NCI-H2171 treated with DMSO at 0.1 percent for 48 hours (cell line): ENCODE measurements around the gene UCHL3.
"Not testable (repeated sequence)": the region's sequence is repeated elsewhere in the genome, so short reads cannot be mapped to it uniquely, and the experiment has no call there.

Experiments
- DNase-seq: peaks from one replicate; lab custom pipeline; 2025; lab: John Stamatoyannopoulos, UW

Gene UCHL3

GRCh38 chr13:75549262-75550158, at the start of gene UCHL3:
Gene UCHL3, plus strand, starts transcription at chr13:75549791. Its CDS starts 30 bp downstream, at chr13:75549821.
- peak; percentile 95 for DNase-seq

- peak; percentile 23 for DNase-seq
These were observed 44.3 kb upstream of the UCHL3 start for GRCh38 chr13:75505327-75505726.

DNA sequence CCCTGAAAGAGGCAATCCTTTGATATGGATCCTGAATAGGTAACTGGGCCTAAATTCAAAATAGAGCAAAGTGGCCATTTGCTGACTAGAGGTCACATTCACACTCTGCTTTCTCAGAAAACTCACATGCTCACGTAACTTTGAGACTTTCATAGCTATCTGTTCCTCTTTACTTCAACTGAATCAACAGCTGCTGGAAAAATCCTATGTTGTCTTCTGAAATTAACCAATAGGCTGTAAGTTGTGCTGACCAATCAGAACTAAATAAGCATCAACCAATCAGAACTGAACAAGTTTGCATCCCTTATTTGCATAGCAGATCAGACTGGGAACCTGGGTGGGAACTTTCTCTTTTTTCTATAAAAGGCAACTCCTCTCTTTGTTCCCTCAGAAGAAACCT, 43.6 kb upstream of the UCHL3 start:
- DNase-seq, result no peak

DNA sequence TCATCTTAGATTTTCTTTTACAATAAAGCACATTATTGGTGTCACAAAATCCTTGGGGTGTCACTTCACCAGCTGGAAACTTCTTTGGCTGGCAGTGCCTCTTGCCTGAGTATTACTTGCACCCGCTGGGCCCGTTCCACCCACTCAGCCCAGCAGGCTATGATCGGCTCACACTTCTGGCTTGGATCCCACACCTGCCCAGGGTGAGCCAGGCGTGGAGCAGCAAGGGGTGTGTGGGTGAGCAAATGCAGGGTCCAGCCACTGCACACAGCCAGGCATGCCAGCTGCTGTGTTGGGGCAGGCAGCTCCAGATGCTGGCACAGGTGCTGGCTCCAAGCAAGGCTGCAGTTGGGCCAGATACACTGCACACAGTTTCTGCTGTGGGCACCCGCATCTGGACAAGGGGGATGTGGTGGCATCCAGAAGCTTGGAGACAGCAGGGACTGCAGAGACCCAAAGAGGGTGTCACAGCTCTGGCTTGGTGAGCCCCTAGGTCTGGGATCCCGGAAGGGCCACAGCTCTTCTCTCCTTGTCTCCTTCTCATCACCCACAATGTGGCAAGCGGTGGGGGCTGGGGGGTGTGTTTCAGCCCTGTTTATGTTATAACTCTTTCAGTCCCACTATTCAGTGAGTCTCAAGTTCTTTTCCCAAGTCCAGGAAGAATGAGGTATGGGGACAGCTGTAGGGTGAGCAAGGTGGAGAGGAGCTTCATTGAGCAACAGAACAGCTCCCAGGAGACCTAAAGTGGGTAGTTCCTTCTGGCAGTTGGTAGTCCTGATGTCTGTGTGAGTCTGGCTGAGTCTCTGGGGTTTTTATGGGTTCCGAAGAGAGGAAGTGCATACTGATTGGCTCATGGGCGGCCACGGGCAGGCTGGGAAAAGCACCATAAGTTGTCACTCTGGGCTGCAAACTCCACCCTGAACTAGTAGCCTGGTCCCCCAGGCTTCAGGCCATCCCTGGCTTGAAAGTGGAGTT, 42.3 kb upstream of the UCHL3 start:
- peak; percentile 25 for DNase-seq

DNA sequence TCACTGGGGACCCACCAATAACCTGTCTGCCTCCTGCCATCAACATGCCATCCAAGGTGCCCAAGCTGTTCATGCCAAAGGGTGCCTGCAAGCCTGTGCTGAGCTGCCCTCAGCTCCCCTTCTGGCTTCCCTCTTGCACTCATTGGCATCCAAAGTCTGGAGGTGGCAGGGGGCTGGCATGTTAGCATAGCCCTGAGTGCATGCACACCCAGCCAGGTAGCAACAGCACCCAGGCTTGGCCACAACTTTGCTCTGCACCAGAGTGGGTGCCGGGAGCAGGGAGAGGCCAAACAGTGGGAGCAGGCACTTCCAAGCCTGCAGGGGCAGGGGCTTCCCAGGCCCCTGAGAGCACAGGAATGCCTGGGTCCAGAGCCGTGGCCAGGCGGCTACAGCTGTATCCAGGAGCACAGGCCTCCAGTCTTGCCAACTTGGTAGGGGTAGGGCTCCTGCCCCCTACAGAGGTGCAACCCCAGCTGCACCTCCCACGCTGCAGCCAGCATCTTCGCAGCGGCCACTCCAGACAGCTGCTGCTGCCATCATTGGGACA, 41.5 kb upstream of the UCHL3 start:
- no peak for DNase-seq

DNA sequence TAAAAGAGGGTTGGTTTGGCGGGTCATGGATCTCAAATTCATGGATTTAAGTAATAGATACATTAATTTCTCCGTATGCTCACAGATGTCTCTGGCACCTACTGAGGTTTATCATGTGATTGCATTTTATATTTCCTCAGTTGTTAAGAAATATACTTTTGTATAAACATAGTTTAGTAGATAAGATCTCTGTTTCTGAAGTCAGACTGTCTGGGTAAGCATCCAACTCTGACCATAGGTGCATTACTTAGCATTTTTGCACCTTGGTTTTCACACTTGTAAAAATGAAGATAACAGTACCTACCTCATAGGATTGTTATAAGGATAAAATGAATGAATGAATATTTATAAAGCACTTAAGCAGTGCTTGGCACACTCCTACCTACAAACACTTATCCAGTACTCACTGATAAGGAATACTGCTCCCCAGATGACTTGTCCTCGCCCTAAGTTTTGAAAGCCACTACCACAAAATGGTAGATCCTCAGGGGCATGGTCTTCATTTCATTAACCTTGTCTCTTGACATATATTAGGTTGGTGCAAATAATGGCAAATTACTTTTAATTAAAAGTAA, 38.5 kb upstream of the UCHL3 start:
- DNase-seq, result no peak

DNA sequence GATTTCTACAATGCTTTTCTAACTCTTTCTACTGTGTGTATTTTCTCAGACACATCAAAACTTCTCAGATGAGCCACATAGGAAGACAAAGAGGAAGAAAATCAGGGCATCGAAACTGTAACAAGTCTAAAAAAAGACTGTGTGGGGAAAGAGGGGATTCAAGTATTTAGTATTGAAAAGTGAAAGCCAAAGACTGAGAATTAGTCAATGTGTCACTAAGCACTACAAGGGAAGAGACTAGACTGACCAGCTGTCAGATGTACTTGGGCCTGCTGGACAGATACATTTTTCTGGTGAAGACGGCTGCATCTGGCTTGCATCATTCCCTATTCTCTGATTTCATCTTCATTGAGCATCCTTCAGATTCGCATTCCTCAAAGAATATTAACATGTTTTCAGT, 37.3 kb upstream of the UCHL3 start:
- no peak for DNase-seq

DNA sequence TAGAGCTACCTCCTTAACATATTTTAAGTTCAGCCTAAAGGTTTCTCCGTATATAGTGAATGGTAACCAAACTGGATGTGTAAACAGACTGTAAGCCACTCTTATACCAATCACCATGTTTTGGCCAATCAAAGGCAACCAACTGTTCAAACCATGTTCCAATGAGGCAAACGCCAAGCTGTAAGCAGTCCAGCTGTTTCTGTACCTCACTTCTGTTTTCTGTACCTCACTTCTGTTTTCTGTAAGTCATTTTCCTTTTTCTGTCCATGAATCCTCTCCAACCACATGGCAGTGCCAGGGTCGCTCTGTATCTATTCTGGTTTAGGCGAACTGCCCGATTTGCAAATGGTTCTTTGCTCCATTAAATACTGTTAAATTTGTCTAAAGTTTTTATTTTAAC, 36.3 kb upstream of the UCHL3 start:
- DNase-seq, result no peak

DNA sequence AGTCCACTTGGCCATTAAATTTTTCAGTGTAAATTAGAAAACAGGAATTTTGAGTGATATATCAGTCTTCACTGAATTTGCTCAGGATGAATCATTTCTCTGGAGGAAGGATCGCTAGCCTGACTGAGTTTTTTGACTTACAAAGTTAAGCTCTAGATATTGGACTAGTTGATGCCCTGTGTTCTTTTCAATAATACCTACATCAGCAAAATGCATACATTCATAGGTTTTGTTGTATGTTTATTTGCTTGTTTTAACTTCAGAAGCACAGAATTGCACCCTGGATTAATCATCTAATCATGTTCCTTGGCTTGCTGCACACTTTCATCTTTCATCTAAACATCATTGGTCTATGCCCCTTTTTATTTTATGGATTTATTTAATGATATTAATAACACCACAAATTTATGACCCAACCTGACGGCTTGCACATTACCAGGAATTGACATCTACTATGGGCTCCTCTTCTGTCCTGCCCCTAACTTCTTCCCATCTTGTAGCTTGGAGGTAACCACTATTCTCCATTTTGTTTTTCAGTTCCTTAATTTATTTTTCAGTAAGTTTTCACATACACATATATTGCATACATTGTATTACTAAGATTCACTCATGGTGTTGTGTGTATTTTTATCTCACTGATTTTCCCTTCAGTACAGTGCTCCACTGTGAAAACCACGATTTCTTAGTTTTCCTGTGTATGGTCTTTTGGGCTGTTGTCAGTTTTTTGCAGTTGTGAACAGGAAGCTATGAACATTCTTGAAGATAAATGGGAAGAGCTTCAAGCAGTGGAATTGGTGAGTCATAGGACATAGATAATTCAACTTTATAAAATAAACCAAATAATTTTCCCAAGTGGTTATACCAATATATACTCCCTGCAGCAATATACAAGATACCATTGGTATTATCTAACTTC, 35.3 kb upstream of the UCHL3 start:
- no peak for DNase-seq

DNA sequence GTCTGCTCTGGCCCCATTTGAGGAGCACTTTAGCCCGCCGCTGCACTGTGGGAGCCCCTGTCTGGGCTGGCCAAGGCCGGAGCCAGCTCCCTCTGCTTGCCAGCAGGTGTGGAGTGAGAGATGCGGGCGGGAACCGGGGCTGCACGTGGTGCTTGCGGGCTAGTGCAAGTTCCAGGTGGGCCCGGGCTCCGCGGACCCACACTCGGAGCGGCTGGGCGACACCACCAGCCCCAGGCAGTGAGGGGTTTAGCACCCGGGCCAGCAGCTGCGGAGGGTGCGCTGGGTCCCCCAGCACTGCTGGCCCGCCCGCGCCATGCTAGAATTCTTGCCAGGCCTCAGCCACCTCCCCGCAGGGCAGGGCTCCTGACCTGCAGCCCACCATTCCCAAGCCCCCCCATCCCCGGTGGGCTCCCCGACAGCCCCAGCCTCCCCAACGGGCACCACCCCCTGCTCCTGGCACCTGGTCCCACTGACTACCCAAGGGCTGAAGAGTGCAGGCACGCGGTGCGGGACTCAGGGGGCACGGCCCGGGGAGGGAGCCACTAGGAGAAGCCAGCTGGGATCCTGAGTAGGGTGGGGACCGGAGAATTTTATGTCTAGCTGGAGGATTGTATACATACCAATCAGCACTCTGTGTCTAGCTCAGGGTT, 31.0 kb upstream of the UCHL3 start:
- DNase-seq, result no peak

GRCh38 chr13:75521956-75522355, 27.6 kb upstream of the UCHL3 start:
- no peak for DNase-seq

DNA sequence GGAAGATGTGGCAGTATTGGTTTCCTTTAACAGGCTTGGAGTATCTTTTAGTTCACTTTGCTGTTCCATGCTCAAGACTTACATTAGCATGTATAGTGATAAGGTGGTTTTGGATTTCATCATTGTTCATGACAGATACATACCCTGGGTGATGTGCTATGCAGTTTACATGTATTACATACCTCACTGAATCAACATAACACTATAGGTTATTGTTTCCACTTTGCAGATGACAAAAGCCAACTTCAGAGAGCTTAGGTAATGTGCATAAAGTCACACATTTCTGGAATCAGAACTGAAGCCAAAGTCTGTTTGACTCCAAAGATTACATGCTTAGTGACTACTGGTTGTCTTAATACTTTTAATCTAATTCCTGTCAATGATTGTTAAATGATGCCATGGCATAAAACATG, 19.0 kb upstream of the UCHL3 start:
- DNase-seq, result no peak

- DNase-seq, result no peak
These were observed 15.7 kb upstream of the UCHL3 start for GRCh38 chr13:75533861-75534260.

DNA sequence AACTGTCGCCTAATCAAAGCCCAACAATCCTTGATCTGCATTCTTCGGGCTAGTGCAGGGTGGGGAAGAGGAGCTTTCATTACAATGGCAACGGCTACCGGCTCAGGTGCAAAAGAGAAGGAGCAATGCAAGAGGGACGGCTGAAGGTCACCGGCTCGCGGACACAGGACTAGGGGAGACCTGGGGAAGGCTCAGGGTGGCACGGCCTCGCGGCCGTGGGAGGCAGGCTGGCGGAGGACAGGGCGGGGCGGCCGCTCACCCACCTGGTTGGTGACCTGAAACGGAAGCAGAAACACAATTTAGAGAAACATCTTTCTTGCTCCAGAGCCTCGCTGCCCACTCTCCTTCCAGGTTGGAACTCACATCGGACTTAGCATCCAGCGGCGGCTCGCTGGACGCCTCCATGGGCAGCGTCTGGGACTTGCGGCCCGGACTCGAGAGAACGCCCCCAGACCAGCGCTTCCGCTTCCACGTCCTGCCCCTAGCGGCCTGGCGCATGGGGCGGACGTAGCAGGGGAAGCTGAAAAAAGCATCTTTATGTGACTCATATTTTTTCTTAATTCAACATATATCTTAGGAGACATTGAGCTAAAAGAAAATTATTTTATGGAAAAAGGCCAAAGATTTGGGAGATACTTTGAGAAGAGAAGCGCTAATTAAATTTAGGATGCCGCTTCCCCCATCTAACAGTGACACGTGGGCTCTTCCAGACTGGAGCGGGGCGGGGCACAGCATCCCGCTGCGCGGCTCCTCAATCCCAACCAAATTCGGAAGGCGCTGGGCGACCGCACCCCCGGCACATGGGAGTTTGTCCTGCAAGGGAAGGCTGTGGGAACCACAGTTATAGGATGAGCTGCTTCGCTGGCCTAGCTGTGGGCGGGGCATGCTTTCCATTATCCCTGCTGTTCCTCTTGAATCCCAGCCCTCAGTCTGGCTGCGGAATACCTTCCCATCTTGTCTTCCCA, 11.9 kb upstream of the UCHL3 start, which contains the start of gene COMMD6:
TSS of gene COMMD6 (minus strand) at position 441 of the 965 bp plus-strand sequence. CDS start at position 405, 36 bp downstream.
- peak; percentile 95 for DNase-seq

DNA sequence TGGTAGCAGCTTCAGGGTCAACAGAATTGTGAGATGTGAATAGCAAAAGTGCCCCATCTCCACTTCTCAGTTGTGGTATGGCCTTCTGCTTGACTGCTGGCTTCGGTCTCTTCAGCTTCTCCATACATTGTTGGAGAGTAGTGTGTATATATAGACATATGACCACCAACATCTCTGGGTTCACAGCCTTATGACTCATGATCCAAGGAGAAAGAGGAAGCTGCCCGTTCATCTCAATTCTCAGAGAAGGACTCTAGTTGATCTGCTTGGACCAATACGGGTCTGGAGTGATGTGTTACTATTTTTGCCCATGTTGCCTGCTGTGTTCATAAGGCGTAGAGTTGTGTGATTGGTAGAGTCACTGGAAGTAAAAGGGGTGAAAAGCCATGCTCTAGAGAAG, 8.3 kb upstream of the UCHL3 start:
- no peak for DNase-seq

GRCh38 chr13:75541961-75542360, 7.6 kb upstream of the UCHL3 start:
- DNase-seq, result no peak

- DNase-seq, result no peak
These were observed 4.8 kb upstream of the UCHL3 start for GRCh38 chr13:75544681-75545330.

DNA sequence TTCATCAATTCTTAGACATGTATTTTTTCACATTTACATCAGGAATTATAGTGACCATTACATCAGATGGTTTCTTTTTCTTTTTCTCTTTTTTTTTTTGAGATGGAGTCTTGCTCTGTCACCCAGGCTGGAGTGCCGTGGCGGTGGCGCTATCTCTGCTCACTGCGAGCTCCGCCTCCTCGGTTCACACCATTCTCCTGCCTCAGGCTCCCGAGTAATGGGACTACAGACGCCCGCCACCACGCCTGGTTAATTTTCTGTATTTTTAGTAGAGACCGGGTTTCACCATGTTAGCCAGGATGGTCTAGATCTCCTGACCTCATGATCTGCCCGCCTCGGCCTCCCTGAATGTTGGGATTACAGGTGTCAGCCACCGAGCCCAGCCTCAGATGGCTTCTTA, 4.2 kb upstream of the UCHL3 start:
- DNase-seq, result not testable (repeated sequence)

DNA sequence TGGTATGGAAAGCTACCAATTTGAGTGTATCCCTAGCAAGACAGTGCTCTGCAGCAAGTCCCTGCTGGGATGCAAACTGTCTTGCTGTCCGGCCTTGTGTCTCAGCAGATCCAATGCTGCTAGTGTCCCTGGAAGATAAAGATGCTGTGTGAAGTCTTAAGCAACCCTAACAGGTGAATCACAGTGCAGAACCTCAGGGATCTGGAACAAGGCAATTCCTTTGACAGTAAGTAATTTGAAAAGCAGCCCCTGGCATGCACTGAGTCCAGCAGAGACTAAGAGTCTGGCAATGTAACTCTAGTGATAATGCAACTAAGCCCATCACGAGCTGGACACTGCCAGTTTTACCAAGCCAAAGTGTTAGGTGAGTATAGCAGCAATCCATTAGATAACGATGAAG, 1.7 kb upstream of the UCHL3 start:
- DNase-seq, result no peak
